H4 (cell line): Measurements from ENCODE around the gene SOS2. TPM values are rescaled to one million over a fixed set of nuclear protein-coding genes. Genes with fewer than 3 reads are reported as not detected.

Experiments used
- DNase-seq: peaks from one replicate; pipeline ENCODE4 v3.0.0-alpha.2; 2015; ENCODE audit warnings: low spot score
- total RNA-seq: library from RNA; depleted of rRNA; stranded (reverse); fragments of >200 nt; shearing (Covaris generic); gene quantifications from 2 replicates; pipeline ENCODE4 v1.2.3, GENCODE V29; 2014

Gene SOS2
- total RNA-seq, 1 experiment from 2014 or later, result 13.4 TPM

GRCh38 chr14:50116181-50116956 lies 115.0 kb downstream of the SOS2 start, which contains the start of gene VCPKMT:
Gene VCPKMT (minus strand): TSS chr14:50116572. CDS start chr14:50116552, 20 bp downstream.
- DNase-seq, result peak; percentile 87

DNA sequence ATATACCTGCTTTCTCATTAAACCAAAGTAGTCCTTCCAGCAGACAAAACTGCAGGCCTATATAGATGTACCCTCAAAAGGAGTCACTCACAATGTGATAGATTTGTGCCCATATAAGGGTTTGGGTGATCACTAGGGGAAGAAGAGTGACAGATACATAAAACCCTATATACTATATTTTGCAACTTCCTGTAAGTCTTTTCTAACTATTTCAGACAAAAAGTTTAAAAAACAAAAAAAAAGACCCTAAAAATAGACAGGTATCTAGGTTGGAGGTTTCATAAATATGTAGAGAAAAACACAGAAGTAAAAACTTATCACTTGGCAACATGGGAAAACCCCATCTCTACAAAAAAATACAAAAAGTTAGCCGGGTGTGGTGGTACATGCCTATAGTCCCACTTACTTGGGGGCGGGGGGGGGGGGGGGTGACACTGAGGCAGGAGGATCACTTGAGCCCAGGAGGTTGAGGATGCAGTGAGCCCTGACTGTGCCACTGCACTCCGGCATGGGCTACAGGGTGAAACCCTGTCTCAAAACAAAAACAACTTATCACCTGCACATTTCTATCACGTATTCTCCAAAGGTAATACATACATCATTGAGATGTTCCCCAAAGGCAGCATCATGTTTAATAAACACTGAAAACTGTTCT lies 117.9 kb downstream of the SOS2 start:
- DNase-seq, result no peak

- no peak for DNase-seq
Measured at GRCh38 chr14:50110323-50111037, 120.9 kb downstream of the SOS2 start.

DNA sequence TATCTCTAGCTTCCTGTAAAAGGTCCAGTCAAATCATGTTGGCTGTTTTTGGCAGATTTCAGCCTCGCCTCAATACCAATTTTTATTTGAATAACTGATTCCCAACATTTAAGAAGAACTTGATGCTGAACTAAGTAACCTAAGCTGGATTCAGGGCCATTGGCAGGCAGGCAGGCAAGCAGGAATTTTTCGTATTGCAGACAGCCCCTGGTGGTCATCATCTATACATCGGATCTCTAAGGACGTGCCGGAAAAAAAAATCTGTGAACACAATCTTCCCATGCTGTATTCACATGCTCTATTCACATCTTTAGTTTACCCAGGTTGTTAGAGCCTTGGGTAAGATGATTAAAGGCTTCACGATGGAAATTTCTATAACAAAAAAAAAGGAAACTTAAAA lies 122.0 kb downstream of the SOS2 start:
- DNase-seq, result no peak

DNA sequence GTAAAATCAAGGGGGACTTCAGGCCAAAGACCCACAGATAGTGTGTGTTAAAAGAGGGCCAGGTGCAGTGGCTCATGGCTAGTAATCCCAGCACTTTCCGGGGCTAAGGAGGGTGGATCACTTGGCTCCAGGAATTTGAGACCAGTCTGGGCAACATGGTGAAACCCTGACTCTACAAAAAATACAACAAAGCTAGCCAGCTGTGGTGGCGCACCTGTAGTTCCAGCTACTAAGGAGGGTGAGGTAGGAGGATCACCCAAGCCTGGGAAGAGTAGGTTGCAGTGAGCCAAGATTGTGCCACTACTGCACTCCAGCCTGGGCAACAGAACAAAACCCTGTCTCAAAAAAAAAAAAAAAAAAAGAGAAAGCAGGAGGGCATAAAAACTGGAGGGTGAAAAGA lies 123.5 kb downstream of the SOS2 start:
- DNase-seq, result no peak

DNA sequence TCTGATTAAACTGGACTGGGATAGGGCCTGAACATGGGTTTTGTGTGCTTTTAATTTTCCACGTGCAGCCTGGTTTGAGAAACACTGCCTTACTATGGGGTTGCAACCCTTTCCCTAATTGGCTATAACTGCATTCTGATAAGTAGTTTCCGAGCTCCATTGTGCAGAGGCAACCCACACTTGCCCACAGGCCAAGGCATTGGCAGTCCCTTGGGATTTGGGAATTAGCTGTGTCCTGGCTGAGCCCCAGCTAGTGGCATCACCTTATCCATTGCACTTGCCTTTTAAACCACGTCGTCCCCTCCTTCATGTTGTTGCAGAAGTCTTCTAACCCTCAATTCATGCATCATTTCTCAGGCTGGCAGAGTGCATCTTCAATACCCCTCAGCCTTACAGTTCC lies 125.2 kb downstream of the SOS2 start:
- no peak for DNase-seq

- no peak for DNase-seq
Measured at GRCh38 chr14:50103558-50103957, 127.8 kb downstream of the SOS2 start.

DNA sequence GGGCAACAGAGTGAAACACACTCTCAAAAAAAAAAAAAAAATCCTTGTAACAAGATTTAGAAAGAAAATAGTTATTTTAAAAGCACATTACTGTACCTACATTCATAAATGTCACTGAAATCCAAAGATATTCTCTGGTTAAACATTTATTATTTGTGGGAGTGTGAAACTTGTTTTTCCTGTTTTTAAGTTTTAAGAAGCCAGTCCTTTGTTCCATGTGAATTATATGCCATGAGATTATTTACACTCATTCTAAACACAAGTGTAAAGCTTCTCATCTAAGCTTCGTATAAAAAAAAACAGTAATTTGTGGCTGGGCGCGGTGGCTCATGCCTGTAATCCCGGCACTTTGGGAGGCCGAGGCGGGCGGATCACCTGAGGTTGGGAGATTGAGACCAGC lies 130.0 kb downstream of the SOS2 start:
- no peak for DNase-seq

DNA sequence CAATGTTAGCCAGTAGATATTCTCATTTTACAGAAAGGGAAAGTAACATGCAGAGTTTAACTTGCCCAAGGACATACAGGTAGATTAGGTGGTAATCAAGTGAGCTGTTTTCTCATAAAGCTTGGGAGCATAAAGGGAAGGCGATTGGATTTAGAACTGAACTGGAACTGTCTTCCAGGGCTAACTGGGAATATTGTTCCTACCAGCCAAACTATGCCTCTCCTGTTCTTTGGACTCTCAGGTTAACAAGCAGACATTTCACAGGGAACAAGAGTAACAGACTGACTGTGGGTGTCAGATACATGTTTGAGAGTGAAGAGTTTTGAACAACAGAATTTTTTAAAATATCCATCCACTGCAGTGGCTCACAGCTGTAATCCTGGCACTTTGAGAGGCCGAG lies 130.6 kb downstream of the SOS2 start:
- no peak for DNase-seq

DNA sequence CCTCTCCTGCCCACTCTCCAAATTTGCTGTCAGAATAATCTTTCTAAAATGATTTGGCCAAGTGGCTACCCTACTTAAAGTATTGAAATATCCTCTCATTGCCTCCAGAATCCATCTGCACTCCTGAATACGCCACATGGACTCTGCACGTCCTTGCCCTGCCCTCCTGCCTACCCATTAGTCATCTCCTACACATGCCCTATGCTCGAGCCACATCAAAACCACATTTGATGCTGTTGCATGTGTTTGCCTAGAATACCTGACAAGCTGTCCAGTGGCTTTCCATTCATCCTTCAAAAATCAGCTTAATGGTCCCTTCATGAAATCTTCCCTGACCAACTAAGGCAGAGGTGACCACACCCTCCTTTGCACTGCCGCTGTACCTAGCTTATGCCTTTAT lies 132.0 kb downstream of the SOS2 start:
- DNase-seq, result peak; percentile 16

- DNase-seq, result no peak
Measured at GRCh38 chr14:50095895-50096294, 135.5 kb downstream of the SOS2 start.

- no peak for DNase-seq
Measured at GRCh38 chr14:50094056-50094755, 137.2 kb downstream of the SOS2 start.

GRCh38 chr14:50093496-50093895 lies 137.9 kb downstream of the SOS2 start:
- DNase-seq, result no peak

DNA sequence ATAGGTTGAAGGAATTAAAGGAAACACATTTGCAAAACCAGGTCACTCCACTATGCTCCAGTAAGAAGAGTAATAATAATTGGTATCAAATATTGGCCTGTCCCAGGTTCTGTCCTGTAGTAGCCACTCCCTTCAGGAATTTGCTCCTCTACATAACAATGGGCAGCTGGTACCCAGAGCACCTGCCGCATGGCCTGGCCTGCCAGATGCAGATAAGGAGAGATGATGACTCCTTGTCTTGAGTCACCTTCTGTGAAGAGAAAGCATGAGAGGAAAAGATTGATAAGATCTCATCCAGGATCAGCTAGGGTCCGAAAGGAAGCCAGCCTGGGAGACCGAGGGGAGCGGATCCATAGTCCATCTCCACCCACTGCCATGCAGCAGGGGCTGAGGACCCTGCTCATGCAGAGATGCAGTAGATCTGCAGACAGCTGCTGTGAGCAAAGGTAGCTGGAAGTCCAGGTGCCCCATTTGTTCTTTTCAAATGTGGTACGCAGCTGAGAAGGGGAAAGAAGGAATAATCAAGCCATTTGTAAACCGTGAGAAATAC lies 139.3 kb downstream of the SOS2 start:
- DNase-seq, result no peak

GRCh38 chr14:50091240-50091913 lies 140.0 kb downstream of the SOS2 start:
- DNase-seq, result no peak

- DNase-seq, result no peak
Measured at GRCh38 chr14:50089208-50089607, 142.2 kb downstream of the SOS2 start.

DNA sequence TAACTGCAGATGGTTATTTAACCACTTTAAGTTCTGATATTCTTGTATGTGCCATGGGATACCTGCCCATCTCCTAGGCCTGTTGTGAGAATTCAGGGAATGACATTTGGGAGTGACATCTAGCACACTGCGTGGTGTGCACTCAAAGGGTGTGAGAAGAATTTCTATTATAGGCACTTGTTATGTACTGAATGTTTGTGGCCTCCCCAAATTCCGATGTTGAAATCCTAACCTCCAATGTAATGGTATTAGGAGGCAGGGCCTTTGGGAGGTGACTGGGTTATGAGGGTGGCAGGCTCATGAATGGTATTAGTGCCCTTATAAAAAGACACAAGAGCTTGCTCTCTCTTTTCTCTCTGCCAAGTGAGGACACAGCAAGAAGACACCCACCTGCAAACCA lies 142.6 kb downstream of the SOS2 start:
- DNase-seq, result no peak

DNA sequence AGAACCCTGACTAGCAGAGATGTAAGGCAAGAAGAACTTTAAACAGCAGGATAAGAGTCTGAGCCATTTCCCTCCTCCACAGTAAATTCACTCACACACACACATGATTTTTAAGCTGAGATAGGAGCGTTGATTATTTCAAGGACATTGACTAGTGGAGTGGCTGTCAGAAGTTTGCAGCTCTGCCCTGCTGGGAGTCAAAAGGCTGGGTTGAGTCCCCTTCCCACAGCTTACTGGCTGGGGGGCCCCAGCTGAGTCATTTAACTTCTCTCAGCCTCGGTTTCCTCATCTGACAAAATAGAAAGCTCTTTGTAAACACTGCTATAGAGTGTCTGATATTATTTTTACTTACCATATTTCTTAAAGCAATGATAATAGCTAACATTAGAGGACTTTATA lies 143.3 kb downstream of the SOS2 start:
- no peak for DNase-seq

GRCh38 chr14:50087341-50088116 lies 143.8 kb downstream of the SOS2 start:
- no peak for DNase-seq

GRCh38 chr14:50086321-50086711 lies 145.1 kb downstream of the SOS2 start:
- no peak for DNase-seq
